ENCODE data around the gene CADPS. TPM values are rescaled to one million over a fixed set of nuclear protein-coding genes. Genes with fewer than 3 reads are reported as not detected.

Gene CADPS
- polyA plus RNA-seq, 1 donor (not counting 4 experiments of a cell fraction or from before 2014, with no cell fraction given): not detected

DNA sequence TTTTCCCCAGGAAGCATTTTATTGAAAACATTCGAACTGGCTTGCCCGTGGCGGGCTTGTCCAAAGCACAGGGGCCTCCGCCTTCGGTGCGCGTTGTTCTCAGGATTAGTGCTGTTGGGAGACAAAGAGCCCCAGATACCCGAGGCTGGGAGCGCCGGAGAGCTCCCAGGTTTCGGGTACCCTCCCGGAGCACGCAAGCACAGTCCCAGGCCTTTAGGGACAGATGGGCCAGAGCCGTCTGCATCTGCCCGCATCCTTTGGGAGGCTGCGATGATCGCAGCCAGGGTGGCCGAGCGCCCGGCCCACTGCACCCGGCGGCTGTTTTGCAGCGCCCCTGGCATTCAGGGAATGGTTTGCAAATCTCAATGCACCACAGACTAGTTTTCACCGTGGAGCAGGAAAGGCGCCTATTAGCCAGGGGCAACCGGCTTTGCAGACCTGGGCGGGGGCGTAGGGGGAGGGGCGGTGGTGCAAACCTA, 496.9 kb downstream of the CADPS start:
- Histone ChIP-seq H3K4me2 (ENCODE audit: control insufficient read depth, extremely low read depth, insufficient read depth, low read depth, low read length) (no peak overlapping the region), H3K9me1 (ENCODE audit: control insufficient read depth, extremely low read depth, insufficient read depth, low read length) (no peaks in the 10 kb centered on the region), H3K4me3 (ENCODE audit: control insufficient read depth in 2 of 3, extremely low read depth in 1 of 3, insufficient read depth in 2 of 3, low read depth in 1 of 3, low read length in 3 of 3) (no peak overlapping the region), H3K79me2 (ENCODE audit: control insufficient read depth, insufficient read depth, low read length) (no peaks in the 10 kb centered on the region), H3K27me3 (ENCODE audit: control insufficient read depth, extremely low read depth, insufficient read depth, low read length) (peaks cover 80% of the 10 kb centered on the region), H3K36me3 (ENCODE audit: control insufficient read depth in 2 of 2, extremely low read depth in 1 of 2, insufficient read depth in 2 of 2, low read length in 2 of 2) (no peaks in the 10 kb centered on the region), H3K9ac (ENCODE audit: control insufficient read depth, extremely low read depth, insufficient read depth, low read length) (no peak overlapping the region), H3K9me3 (ENCODE audit: control insufficient read depth, low read depth, low read length) (no peaks in the 10 kb centered on the region), H2AFZ (ENCODE audit: control insufficient read depth, low read length) (no peak overlapping the region), H4K20me1 (ENCODE audit: control insufficient read depth, extremely low read depth, insufficient read depth, low read length) (no peaks in the 10 kb centered on the region), H3K27ac (ENCODE audit: control insufficient read depth, insufficient read depth, low read length) (no peak overlapping the region), H3K4me1 (ENCODE audit: control insufficient read depth, extremely low read depth, insufficient read depth, low read length) (no peaks in the 10 kb centered on the region)
- TF ChIP-seq EZH2 (IDR thresholded peaks at IDR 0.05; ENCODE audit: low read length): peak; percentile 48
- TF ChIP-seq, protein P1, sequence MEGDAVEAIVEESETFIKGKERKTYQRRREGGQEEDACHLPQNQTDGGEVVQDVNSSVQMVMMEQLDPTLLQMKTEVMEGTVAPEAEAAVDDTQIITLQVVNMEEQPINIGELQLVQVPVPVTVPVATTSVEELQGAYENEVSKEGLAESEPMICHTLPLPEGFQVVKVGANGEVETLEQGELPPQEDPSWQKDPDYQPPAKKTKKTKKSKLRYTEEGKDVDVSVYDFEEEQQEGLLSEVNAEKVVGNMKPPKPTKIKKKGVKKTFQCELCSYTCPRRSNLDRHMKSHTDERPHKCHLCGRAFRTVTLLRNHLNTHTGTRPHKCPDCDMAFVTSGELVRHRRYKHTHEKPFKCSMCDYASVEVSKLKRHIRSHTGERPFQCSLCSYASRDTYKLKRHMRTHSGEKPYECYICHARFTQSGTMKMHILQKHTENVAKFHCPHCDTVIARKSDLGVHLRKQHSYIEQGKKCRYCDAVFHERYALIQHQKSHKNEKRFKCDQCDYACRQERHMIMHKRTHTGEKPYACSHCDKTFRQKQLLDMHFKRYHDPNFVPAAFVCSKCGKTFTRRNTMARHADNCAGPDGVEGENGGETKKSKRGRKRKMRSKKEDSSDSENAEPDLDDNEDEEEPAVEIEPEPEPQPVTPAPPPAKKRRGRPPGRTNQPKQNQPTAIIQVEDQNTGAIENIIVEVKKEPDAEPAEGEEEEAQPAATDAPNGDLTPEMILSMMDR (optimal IDR thresholded peaks at IDR 0.05 in 1 of 3, IDR thresholded peaks at IDR 0.05 in 1 of 3, conservative IDR thresholded peaks at IDR 0.05 in 1 of 3; ENCODE audit: extremely low read depth in 1 of 3, insufficient read depth in 2 of 3, low read length in 3 of 3): no peak
- DNase-seq (ENCODE audit: low read depth, low spot score): no peak
- dilution Hi-C loops (cut with MboI; ENCODE audit: extremely low pct_ligation_motif_present, low sequenced_read_pairs): no loop called here
- FAIRE-seq: no peak

DNA sequence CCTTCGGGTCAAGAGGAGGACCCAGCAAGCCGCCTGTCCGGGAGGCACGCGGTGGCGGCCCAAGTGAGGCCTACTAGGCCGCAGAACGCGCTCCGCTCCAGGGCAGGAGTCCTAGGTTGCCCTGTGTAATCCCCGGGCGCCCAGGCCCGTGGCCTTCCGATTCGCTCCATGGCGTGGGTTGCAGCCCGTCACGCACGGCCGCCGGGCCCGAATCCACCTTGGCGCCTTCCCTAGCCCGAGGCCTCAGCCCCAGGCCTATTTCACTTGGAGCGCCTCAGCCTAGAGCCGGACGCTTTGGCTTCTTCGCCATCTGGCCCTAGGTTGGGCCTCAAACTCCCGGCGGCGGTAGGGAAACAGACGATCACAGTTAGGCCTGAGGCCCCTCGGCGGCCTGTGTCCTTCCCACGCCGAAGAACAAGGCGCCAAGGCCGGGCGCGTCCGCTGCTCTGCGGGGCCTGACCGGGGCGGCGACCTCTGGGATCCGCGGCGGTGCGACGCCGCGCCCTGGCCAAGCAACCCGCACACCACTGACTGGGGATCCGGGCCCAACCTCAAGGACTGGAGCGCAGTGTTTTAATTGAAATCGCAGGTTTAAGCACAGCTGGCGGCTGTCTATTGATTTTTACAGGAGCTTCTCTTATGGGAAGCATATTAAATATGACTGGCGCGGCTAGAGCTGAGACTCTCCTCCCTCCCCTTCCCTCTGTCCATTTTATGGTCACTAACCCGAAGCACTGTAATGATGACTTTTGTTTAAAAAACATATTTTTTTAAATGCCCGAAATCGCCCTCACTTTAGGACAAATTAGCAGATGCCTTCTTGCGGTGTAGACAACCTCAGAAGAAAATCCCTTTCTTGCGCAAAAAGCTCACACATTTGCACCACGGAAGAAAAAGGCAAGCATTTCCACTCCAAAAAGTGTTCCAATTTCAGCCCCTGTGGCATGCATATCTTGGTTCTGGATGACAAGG, 498.0 kb downstream of the CADPS start:
- Histone ChIP-seq H3K4me2 (ENCODE audit: control insufficient read depth, extremely low read depth, insufficient read depth, low read depth, low read length) (no peak overlapping the region), H3K4me3 (ENCODE audit: control insufficient read depth in 2 of 3, extremely low read depth in 1 of 3, insufficient read depth in 2 of 3, low read depth in 1 of 3, low read length in 3 of 3) (no peak overlapping the region), H3K9me1 (ENCODE audit: control insufficient read depth, extremely low read depth, insufficient read depth, low read length) (no peaks in the 10 kb centered on the region), H2AFZ (ENCODE audit: control insufficient read depth, low read length) (no peak overlapping the region), H3K9ac (ENCODE audit: control insufficient read depth, extremely low read depth, insufficient read depth, low read length) (no peak overlapping the region), H3K27ac (ENCODE audit: control insufficient read depth, insufficient read depth, low read length) (no peak overlapping the region), H4K20me1 (ENCODE audit: control insufficient read depth, extremely low read depth, insufficient read depth, low read length) (no peaks in the 10 kb centered on the region), H3K4me1 (ENCODE audit: control insufficient read depth, extremely low read depth, insufficient read depth, low read length) (no peaks in the 10 kb centered on the region), H3K27me3 (ENCODE audit: control insufficient read depth, extremely low read depth, insufficient read depth, low read length) (peaks cover 91% of the 10 kb centered on the region), H3K79me2 (ENCODE audit: control insufficient read depth, insufficient read depth, low read length) (no peaks in the 10 kb centered on the region), H3K36me3 (ENCODE audit: control insufficient read depth in 2 of 2, extremely low read depth in 1 of 2, insufficient read depth in 2 of 2, low read length in 2 of 2) (no peaks in the 10 kb centered on the region), H3K9me3 (ENCODE audit: control insufficient read depth, low read depth, low read length) (no peaks in the 10 kb centered on the region)
- TF ChIP-seq EZH2 (IDR thresholded peaks at IDR 0.05; ENCODE audit: low read length): peak; percentile 66
- TF ChIP-seq, protein P1 (optimal IDR thresholded peaks at IDR 0.05 in 1 of 3, IDR thresholded peaks at IDR 0.05 in 1 of 3, conservative IDR thresholded peaks at IDR 0.05 in 1 of 3; ENCODE audit: extremely low read depth in 1 of 3, insufficient read depth in 2 of 3, low read length in 3 of 3): no peak
- FAIRE-seq (no peak), DNase-seq (ENCODE audit: low read depth, low spot score) (no peak)
- dilution Hi-C loops (cut with MboI; ENCODE audit: extremely low pct_ligation_motif_present, low sequenced_read_pairs): no loop called here
